HepG2 (cell line): ENCODE data around the gene SYPL1. TPM values are rescaled to one million over a fixed set of nuclear protein-coding genes. Genes with fewer than 3 reads are reported as not detected.

Source experiments
- ATAC-seq: fragments of 200-7000 bp; cut with Tn5 transposase; 3 replicates; pipeline ENCODE4 v1.9.1; 2020; ENCODE audit warnings: mild to moderate bottlenecking, moderate library complexity
- BruUV-seq: library from RNA; stranded (reverse); fragments of 400-500 nt; replicated peaks from 2 replicates; lab custom pipeline; 2021; lab: Mats Ljungman, UMichigan
- CTCF ChIA-PET: fragments of 300-600 bp; formaldehyde crosslinking; extraction: SDS; loops from one replicate; lab custom pipeline; 2021; ENCODE audit warnings: low total read pairs, inconsistent platforms, low intra/inter-chr PET ratio; lab: Yijun Ruan, JAX
- POLR2A ChIA-PET: fragments of 350-600 bp; sonication (Branson Sonifier 250); formaldehyde crosslinking; loops from one replicate; lab custom pipeline; 2020; ENCODE audit warnings: antibody characterized with exemption, inconsistent platforms; lab: Yijun Ruan, JAX
- DNase-seq: peaks from one replicate; pipeline ENCODE4 v3.0.0-alpha.2; 2015; ENCODE audit warnings: low spot score
- FAIRE-seq: peaks from 3 replicates; lab custom pipeline; 2011; peaks lifted over from hg19 to GRCh38; lab: Jason Lieb, UNC
- H2AFZ ChIP-seq: one replicate; pipeline ENCODE4 v1.6.1; 2011; ENCODE audit warnings: low read length, inconsistent platforms
- H3K27ac ChIP-seq: fragments of 300-600 bp; 3 replicates; pipeline ENCODE4 v1.8.0; 2011; ENCODE audit warnings: mixed run types, mild to moderate bottlenecking, mixed read lengths, low read length, inconsistent platforms; ENCODE audit not compliant: insufficient read depth; ENCODE audit errors: extremely low read length
- H3K27me3 ChIP-seq, 2 experiments: fragments of 200-600 bp in 1 of 2; 2 replicates in 1 of 2; 3 replicates in 1 of 2; pipeline versions ENCODE4 v1.6.0 to v1.8.0; 2011; ENCODE audit warnings: low read length in 2 of 2, mild to moderate bottlenecking in 2 of 2, moderate library complexity in 2 of 2, inconsistent platforms in 1 of 2; ENCODE audit not compliant: insufficient read depth in 2 of 2, control insufficient read depth in 1 of 2
- H3K36me3 ChIP-seq, 2 experiments: fragments of 200-600 bp in 1 of 2; replicated peaks in 1 of 2; 2 replicates in 1 of 2; 3 replicates in 1 of 2; pipeline versions ENCODE4 v1.5.1 to v1.8.0; 2011; ENCODE audit warnings: low read length in 2 of 2, inconsistent platforms in 1 of 2; ENCODE audit not compliant: insufficient read depth in 2 of 2, control insufficient read depth in 1 of 2
- H3K4me1 ChIP-seq: 2 replicates; pipeline ENCODE4 v1.5.1; 2012; ENCODE audit warnings: low read length, inconsistent platforms; ENCODE audit not compliant: insufficient read depth
- H3K4me2 ChIP-seq: 2 replicates; pipeline ENCODE4 v1.6.0; 2011; ENCODE audit warnings: low read depth, low read length, inconsistent platforms
- H3K4me3 ChIP-seq, 3 experiments: fragments of 200-600 bp in 1 of 3; sonication (generic), shearing (Covaris generic) in 1 of 3; replicated peaks in 1 of 3; 2 replicates each; pipeline ENCODE4 v1.5.1; 2011 to 2016; ENCODE audit warnings: low read length in 3 of 3, inconsistent platforms in 2 of 3, low read depth in 2 of 3, mild to moderate bottlenecking in 2 of 3, control low read depth in 1 of 3, mixed read lengths in 1 of 3; ENCODE audit not compliant: insufficient read depth in 1 of 3
- H3K79me2 ChIP-seq: one replicate; pipeline ENCODE4 v1.6.1; 2011; ENCODE audit warnings: low read length, inconsistent platforms; ENCODE audit not compliant: insufficient read depth
- H3K9ac ChIP-seq: 2 replicates; pipeline ENCODE4 v1.6.0; 2011; ENCODE audit warnings: mild to moderate bottlenecking, low read depth, low read length, inconsistent platforms; ENCODE audit not compliant: insufficient read depth
- H3K9me3 ChIP-seq: 2 replicates; pipeline ENCODE4 v1.5.1; 2012; ENCODE audit warnings: mild to moderate bottlenecking, low read length
- H4K20me1 ChIP-seq: 2 replicates; pipeline ENCODE4 v1.6.0; 2011; ENCODE audit warnings: inconsistent platforms, mild to moderate bottlenecking, low read length, moderate library complexity; ENCODE audit not compliant: insufficient read depth
- BCL6 ChIP-seq: IDR thresholded peaks from 2 replicates; pipeline ENCODE4 v1.6.1; 2016; ENCODE audit warnings: missing genetic modification reagents, missing compliant biosample characterization
- MAFF ChIP-seq: IDR thresholded peaks from 2 replicates; pipeline ENCODE4 v1.6.1; 2011; ENCODE audit warnings: low read depth, low read length, improper control_type of control experiment
- NCOA2 ChIP-seq: sonication (generic); formaldehyde crosslinking; IDR thresholded peaks from 2 replicates; pipeline ENCODE4 v1.8.0; 2022; ENCODE audit warnings: inconsistent platforms
- PATZ1 ChIP-seq: sonication (generic); formaldehyde crosslinking; IDR thresholded peaks from 2 replicates; pipeline ENCODE4 v1.4.0; 2020; ENCODE audit warnings: missing genetic modification reagents
- ZBTB7A ChIP-seq: sonication (generic); formaldehyde crosslinking; IDR thresholded peaks from 2 replicates; pipeline ENCODE4 v1.8.0; 2022; ENCODE audit warnings: mild to moderate bottlenecking, missing genetic modification reagents
- ZMYM3 ChIP-seq: sonication (generic); formaldehyde crosslinking; IDR thresholded peaks from 2 replicates; pipeline ENCODE4 v1.5.1; 2020; ENCODE audit warnings: mild to moderate bottlenecking, missing genetic modification reagents
- ZNF891 ChIP-seq: sonication (generic); formaldehyde crosslinking; IDR thresholded peaks from 2 replicates; pipeline ENCODE4 v1.5.0; 2020; ENCODE audit warnings: mild to moderate bottlenecking, missing genetic modification reagents
- WGBS: methylation state at CpG from one replicate; pipeline ENCODE4 v1.1.6; 2017; ENCODE audit warnings: low lambda C conversion rate; 5-methylcytosine and 5-hydroxymethylcytosine counted together
- in situ Hi-C: cut with HindIII; loops from 2 replicates; pipeline ENCODE4 v1.10.0; 2017; ENCODE audit warnings: low pct_unique_long_range_greater_than_20kb; ENCODE audit not compliant: extremely low pct_ligation_motif_present
- intact Hi-C: fragments of 100-400 bp; cut with micrococcal nuclease; formaldehyde crosslinking; loops from one replicate; pipeline ENCODE4 v1.10.0; 2022; ENCODE audit not compliant: unreplicated experiment
- polyA plus RNA-seq, 8 experiments: library from polyadenylated mRNA; depleted of rRNA in 3 of 8; stranded (reverse) in 7 of 8; unstranded in 1 of 8; fragments of >200 nt; fragmentation: Illumina TruSeq in 4 of 8; extraction: Trizol in 4 of 8; gene quantifications; 2 replicates each; pipeline versions ENCODE4 v1.2.1 to v1.2.3, GENCODE V29; 2011 to 2016; ENCODE audit warnings: low read depth in 4 of 8, missing spikeins in 1 of 8, mixed read lengths in 1 of 8; ENCODE audit not compliant: insufficient read depth in 1 of 8
- total RNA-seq, 5 experiments: library from RNA; depleted of rRNA; stranded (reverse); fragments of >200 nt; fragmentation: Illumina TruSeq; extraction: Trizol; gene quantifications; 2 replicates each; pipeline ENCODE4 v1.2.3, GENCODE V29; 2016; ENCODE audit warnings: low read depth in 1 of 5
- TF ChIP-seq, protein P1 (sequence below): conservative IDR thresholded peaks from 2 replicates; pipeline ENCODE4 v1.6.1; 2018; ENCODE audit warnings: missing genetic modification reagents
- TF ChIP-seq, protein P2 (sequence below): sonication (generic); formaldehyde crosslinking; IDR thresholded peaks from 2 replicates; pipeline ENCODE4 v1.4.0; 2020; ENCODE audit warnings: missing genetic modification reagents
- TF ChIP-seq, protein P3 (sequence below): sonication (generic); formaldehyde crosslinking; IDR thresholded peaks from 2 replicates; pipeline ENCODE4 v1.4.0; 2020; ENCODE audit warnings: low read depth, mild to moderate bottlenecking, missing genetic modification reagents
- TF ChIP-seq, protein P4 (sequence below): sonication (generic); formaldehyde crosslinking; IDR thresholded peaks from 2 replicates; pipeline ENCODE4 v1.4.0; 2020; ENCODE audit warnings: missing genetic modification reagents

Gene SYPL1
- total and polyA plus RNA-seq, 2 of the 13 experiments (the other 11 are each of a cell fraction or from before 2014, with no cell fraction given), result 27.5 to 40.2 TPM

- BruUV-seq, result no TSS peak
- no peaks in the 10 kb centered on the region for H3K36me3 ChIP-seq
- POLR2A ChIA-PET, result interaction anchor here (1.0 kb wide), 1 partner anchor 46 kb away, joined by 10 read pairs; the partner anchor contains the start of gene SYPL1
- in situ Hi-C loops, result no loop called here
- peak overlapping the region; percentile 37 for H3K9ac ChIP-seq
- FAIRE-seq, result peak; percentile 8
- 1% methylated on average over 21 of the region's 26 CpGs for WGBS
- H3K4me3 ChIP-seq, result peak overlapping the region; percentile 27 to 65 (median 50)
- peak; percentile 33 for DNase-seq
- H3K27me3 ChIP-seq, result peaks cover 3 to 11% of the 10 kb centered on the region in 2 experiments; a peak in 2 of 5 replicates
- H3K4me2 ChIP-seq, result peak overlapping the region; percentile 92
- H3K27ac ChIP-seq, result peak overlapping the region; percentile 11
- no peaks in the 10 kb centered on the region for H4K20me1 ChIP-seq
- H3K79me2 ChIP-seq, result no peaks in the 10 kb centered on the region
- CTCF ChIA-PET, result no interaction called here
- peaks cover 81% of the 10 kb centered on the region for H3K4me1 ChIP-seq
- H3K9me3 ChIP-seq, result no peaks in the 10 kb centered on the region
- no peak overlapping the region for H2AFZ ChIP-seq
- ATAC-seq, result peak; percentile 51
- intact Hi-C loops, result loop anchor here (2.0 kb wide), 1 partner anchor 47 kb away; the partner anchor contains the start of gene SYPL1
- no peak for TF ChIP-seq ZMYM3
- TF ChIP-seq, protein P1, sequence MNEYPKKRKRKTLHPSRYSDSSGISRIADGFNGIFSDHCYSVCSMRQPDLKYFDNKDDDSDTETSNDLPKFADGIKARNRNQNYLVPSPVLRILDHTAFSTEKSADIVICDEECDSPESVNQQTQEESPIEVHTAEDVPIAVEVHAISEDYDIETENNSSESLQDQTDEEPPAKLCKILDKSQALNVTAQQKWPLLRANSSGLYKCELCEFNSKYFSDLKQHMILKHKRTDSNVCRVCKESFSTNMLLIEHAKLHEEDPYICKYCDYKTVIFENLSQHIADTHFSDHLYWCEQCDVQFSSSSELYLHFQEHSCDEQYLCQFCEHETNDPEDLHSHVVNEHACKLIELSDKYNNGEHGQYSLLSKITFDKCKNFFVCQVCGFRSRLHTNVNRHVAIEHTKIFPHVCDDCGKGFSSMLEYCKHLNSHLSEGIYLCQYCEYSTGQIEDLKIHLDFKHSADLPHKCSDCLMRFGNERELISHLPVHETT (CRISPR knock-in tag), result no peak
- no peak for TF ChIP-seq NCOA2
- TF ChIP-seq, protein P2, sequence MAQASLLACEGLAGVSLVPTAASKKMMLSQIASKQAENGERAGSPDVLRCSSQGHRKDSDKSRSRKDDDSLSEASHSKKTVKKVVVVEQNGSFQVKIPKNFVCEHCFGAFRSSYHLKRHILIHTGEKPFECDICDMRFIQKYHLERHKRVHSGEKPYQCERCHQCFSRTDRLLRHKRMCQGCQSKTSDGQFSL (CRISPR knock-in tag), result peak; percentile 87
- no peak for TF ChIP-seq ZBTB7A
- TF ChIP-seq PATZ1 (CRISPR knock-in tag), result peak; percentile 33; the same call in 1 of the 2 replicates
- no peak for TF ChIP-seq MAFF
- TF ChIP-seq, protein P3, sequence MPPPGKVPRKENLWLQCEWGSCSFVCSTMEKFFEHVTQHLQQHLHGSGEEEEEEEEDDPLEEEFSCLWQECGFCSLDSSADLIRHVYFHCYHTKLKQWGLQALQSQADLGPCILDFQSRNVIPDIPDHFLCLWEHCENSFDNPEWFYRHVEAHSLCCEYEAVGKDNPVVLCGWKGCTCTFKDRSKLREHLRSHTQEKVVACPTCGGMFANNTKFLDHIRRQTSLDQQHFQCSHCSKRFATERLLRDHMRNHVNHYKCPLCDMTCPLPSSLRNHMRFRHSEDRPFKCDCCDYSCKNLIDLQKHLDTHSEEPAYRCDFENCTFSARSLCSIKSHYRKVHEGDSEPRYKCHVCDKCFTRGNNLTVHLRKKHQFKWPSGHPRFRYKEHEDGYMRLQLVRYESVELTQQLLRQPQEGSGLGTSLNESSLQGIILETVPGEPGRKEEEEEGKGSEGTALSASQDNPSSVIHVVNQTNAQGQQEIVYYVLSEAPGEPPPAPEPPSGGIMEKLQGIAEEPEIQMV, result peak; percentile 69; the same call in 1 of the 2 replicates
- peak; percentile 5; the same call in 1 of the 2 replicates for TF ChIP-seq ZNF891 (CRISPR knock-in tag)
- TF ChIP-seq, protein P4, sequence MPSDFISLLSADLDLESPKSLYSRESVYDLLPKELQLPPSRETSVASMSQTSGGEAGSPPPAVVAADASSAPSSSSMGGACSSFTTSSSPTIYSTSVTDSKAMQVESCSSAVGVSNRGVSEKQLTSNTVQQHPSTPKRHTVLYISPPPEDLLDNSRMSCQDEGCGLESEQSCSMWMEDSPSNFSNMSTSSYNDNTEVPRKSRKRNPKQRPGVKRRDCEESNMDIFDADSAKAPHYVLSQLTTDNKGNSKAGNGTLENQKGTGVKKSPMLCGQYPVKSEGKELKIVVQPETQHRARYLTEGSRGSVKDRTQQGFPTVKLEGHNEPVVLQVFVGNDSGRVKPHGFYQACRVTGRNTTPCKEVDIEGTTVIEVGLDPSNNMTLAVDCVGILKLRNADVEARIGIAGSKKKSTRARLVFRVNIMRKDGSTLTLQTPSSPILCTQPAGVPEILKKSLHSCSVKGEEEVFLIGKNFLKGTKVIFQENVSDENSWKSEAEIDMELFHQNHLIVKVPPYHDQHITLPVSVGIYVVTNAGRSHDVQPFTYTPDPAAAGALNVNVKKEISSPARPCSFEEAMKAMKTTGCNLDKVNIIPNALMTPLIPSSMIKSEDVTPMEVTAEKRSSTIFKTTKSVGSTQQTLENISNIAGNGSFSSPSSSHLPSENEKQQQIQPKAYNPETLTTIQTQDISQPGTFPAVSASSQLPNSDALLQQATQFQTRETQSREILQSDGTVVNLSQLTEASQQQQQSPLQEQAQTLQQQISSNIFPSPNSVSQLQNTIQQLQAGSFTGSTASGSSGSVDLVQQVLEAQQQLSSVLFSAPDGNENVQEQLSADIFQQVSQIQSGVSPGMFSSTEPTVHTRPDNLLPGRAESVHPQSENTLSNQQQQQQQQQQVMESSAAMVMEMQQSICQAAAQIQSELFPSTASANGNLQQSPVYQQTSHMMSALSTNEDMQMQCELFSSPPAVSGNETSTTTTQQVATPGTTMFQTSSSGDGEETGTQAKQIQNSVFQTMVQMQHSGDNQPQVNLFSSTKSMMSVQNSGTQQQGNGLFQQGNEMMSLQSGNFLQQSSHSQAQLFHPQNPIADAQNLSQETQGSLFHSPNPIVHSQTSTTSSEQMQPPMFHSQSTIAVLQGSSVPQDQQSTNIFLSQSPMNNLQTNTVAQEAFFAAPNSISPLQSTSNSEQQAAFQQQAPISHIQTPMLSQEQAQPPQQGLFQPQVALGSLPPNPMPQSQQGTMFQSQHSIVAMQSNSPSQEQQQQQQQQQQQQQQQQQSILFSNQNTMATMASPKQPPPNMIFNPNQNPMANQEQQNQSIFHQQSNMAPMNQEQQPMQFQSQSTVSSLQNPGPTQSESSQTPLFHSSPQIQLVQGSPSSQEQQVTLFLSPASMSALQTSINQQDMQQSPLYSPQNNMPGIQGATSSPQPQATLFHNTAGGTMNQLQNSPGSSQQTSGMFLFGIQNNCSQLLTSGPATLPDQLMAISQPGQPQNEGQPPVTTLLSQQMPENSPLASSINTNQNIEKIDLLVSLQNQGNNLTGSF (CRISPR knock-in tag), result no peak
- 0 out of 2 replicates have a peak, but pooled peaks have one; percentile 12 for TF ChIP-seq BCL6
These were observed 46.3 kb downstream of the SYPL1 start for GRCh38 chr7:106065575-106066500.
